ENCODE results near the gene KCNC4. TPM values are rescaled to one million over a fixed set of nuclear protein-coding genes. Genes with fewer than 3 reads are reported as not detected.
A peak's percentile ranks its signal among the peaks of the same experiment; 100 is the strongest.

Gene KCNC4
- polyA plus RNA-seq, 3 donors from 2014 or later = 0.18 to 0.48 (median 0.47) TPM

GRCh38 chr1:110237386-110238152 lies 27.5 kb downstream of the KCNC4 start:
- no peaks in the 10 kb centered on the region for H3K4me1 Mint-ChIP-seq
- H3K9me3 Mint-ChIP-seq = no peaks in the 10 kb centered on the region
- H3K4me3 Mint-ChIP-seq = no peak overlapping the region
- no peaks in the 10 kb centered on the region for H3K36me3 Mint-ChIP-seq
- DNase-seq = no peak
- no peak overlapping the region for H3K27ac Mint-ChIP-seq
- H3K27me3 Mint-ChIP-seq (ENCODE audit: low read depth in 3 of 3) = peaks cover 0 to 4% (median 2%) of the 10 kb centered on the region in 3 donors

- no peak for DNase-seq
- no peaks in the 10 kb centered on the region for H3K4me1 Mint-ChIP-seq
- peaks cover 0 to under 1% (median 0%) of the 10 kb centered on the region in 3 donors for H3K36me3 Mint-ChIP-seq
- H3K27ac Mint-ChIP-seq = no peak overlapping the region
- H3K9me3 Mint-ChIP-seq = no peaks in the 10 kb centered on the region
- no peak overlapping the region for H3K4me3 Mint-ChIP-seq
- H3K27me3 Mint-ChIP-seq (ENCODE audit: low read depth in 3 of 3) = peaks cover 0 to 5% (median 2%) of the 10 kb centered on the region in 3 donors
Measured at GRCh38 chr1:110239441-110240430, 29.6 kb downstream of the KCNC4 start.

GRCh38 chr1:110240476-110241210 lies 30.5 kb downstream of the KCNC4 start:
- H3K4me3 Mint-ChIP-seq = no peak overlapping the region

GRCh38 chr1:110241516-110241915 lies 31.4 kb downstream of the KCNC4 start:
- no peak overlapping the region for H3K27ac Mint-ChIP-seq

More at GRCh38 chr1:110240476-110241210, 30.5 kb downstream of the KCNC4 start:
- no peak for DNase-seq
- Mint-ChIP-seq H3K27ac (no peak overlapping the region), H3K27me3 (ENCODE audit: low read depth in 3 of 3) (peaks cover 0 to 5% (median 2%) of the 10 kb centered on the region in 3 donors), H3K4me1 (no peaks in the 10 kb centered on the region), H3K36me3 (peaks cover 0 to 4% (median 0%) of the 10 kb centered on the region in 3 donors), H3K9me3 (no peaks in the 10 kb centered on the region)

GRCh38 chr1:110242062-110242461 lies 31.9 kb downstream of the KCNC4 start:
- Mint-ChIP-seq H3K27ac (no peak overlapping the region), H3K4me3 (no peak overlapping the region), H3K36me3 (peaks cover 0 to 4% (median 0%) of the 10 kb centered on the region in 3 donors), H3K9me3 (no peaks in the 10 kb centered on the region), H3K27me3 (ENCODE audit: low read depth in 3 of 3) (peaks cover 0 to 5% (median 0%) of the 10 kb centered on the region in 3 donors), H3K4me1 (no peaks in the 10 kb centered on the region)
- DNase-seq = no peak

More at GRCh38 chr1:110241516-110241915, 31.4 kb downstream of the KCNC4 start:
- Mint-ChIP-seq H3K27me3 (ENCODE audit: low read depth in 3 of 3) (peaks cover 0 to 5% (median 0%) of the 10 kb centered on the region in 3 donors), H3K4me3 (no peak overlapping the region), H3K9me3 (no peaks in the 10 kb centered on the region), H3K4me1 (no peaks in the 10 kb centered on the region), H3K36me3 (peaks cover 0 to 4% (median 0%) of the 10 kb centered on the region in 3 donors)
- DNase-seq = no peak

- H3K27ac Mint-ChIP-seq = no peak overlapping the region
- peak overlapping the region in 1 of 5 donors; percentile 28 for H3K4me3 Mint-ChIP-seq
- no peaks in the 10 kb centered on the region for H3K4me1 Mint-ChIP-seq
- H3K36me3 Mint-ChIP-seq = peaks cover 0 to 4% (median 0%) of the 10 kb centered on the region in 3 donors
- H3K27me3 Mint-ChIP-seq (ENCODE audit: low read depth in 3 of 3) = peaks cover 0 to 5% (median under 1%) of the 10 kb centered on the region in 3 donors
- no peak for DNase-seq
- H3K9me3 Mint-ChIP-seq = no peaks in the 10 kb centered on the region
Measured at GRCh38 chr1:110242731-110243130, 32.6 kb downstream of the KCNC4 start.

GRCh38 chr1:110243146-110243545 lies 33.0 kb downstream of the KCNC4 start:
- Mint-ChIP-seq H3K9me3 (no peaks in the 10 kb centered on the region), H3K27ac (no peak overlapping the region), H3K4me3 (no peak overlapping the region), H3K36me3 (peaks cover 0 to 4% (median 0%) of the 10 kb centered on the region in 3 donors), H3K4me1 (no peaks in the 10 kb centered on the region), H3K27me3 (ENCODE audit: low read depth in 3 of 3) (peaks cover 0 to 5% (median 2%) of the 10 kb centered on the region in 3 donors)
- no peak for DNase-seq

- H3K27ac Mint-ChIP-seq = no peak overlapping the region
- H3K36me3 Mint-ChIP-seq = peaks cover 0 to 4% (median 0%) of the 10 kb centered on the region in 3 donors
- no peak overlapping the region for H3K4me3 Mint-ChIP-seq
- no peaks in the 10 kb centered on the region for H3K9me3 Mint-ChIP-seq
- peaks cover 0 to 5% (median 2%) of the 10 kb centered on the region in 3 donors for H3K27me3 Mint-ChIP-seq (ENCODE audit: low read depth in 3 of 3)
- DNase-seq = no peak
- H3K4me1 Mint-ChIP-seq = no peaks in the 10 kb centered on the region
Measured at GRCh38 chr1:110243574-110243973, 33.5 kb downstream of the KCNC4 start.

GRCh38 chr1:110245876-110246620 lies 35.9 kb downstream of the KCNC4 start:
- H3K4me1 Mint-ChIP-seq = no peaks in the 10 kb centered on the region
- no peak overlapping the region for H3K4me3 Mint-ChIP-seq
- no peak for DNase-seq
- peaks cover 0 to 4% (median 0%) of the 10 kb centered on the region in 3 donors for H3K36me3 Mint-ChIP-seq
- H3K27ac Mint-ChIP-seq = no peak overlapping the region
- H3K27me3 Mint-ChIP-seq (ENCODE audit: low read depth in 3 of 3) = peaks cover 0 to 2% (median 1%) of the 10 kb centered on the region in 3 donors
- no peaks in the 10 kb centered on the region for H3K9me3 Mint-ChIP-seq

GRCh38 chr1:110248746-110249145 lies 38.6 kb downstream of the KCNC4 start:
- Mint-ChIP-seq H3K4me3 (no peak overlapping the region), H3K36me3 (peaks cover 0 to 4% (median 0%) of the 10 kb centered on the region in 3 donors), H3K27me3 (ENCODE audit: low read depth in 3 of 3) (peaks cover 0 to 2% (median 0%) of the 10 kb centered on the region in 3 donors)

GRCh38 chr1:110249256-110249655 lies 39.1 kb downstream of the KCNC4 start:
- Mint-ChIP-seq H3K27ac (no peak overlapping the region), H3K36me3 (peaks cover 0 to 4% (median 0%) of the 10 kb centered on the region in 3 donors), H3K4me1 (peaks cover 16 to 18% of the 10 kb centered on the region in 2 donors), H3K4me3 (no peak overlapping the region), H3K27me3 (ENCODE audit: low read depth in 3 of 3) (peaks cover 0 to 2% (median 0%) of the 10 kb centered on the region in 3 donors), H3K9me3 (no peaks in the 10 kb centered on the region)
- DNase-seq = no peak

More at GRCh38 chr1:110248746-110249145, 38.6 kb downstream of the KCNC4 start:
- Mint-ChIP-seq H3K9me3 (no peaks in the 10 kb centered on the region), H3K27ac (no peak overlapping the region), H3K4me1 (peaks cover 13 to 15% of the 10 kb centered on the region in 2 donors)
- DNase-seq = no peak

- no peak overlapping the region for H3K27ac Mint-ChIP-seq
- peaks cover 16 to 22% of the 10 kb centered on the region in 2 donors for H3K4me1 Mint-ChIP-seq
Measured at GRCh38 chr1:110250008-110250407, 39.9 kb downstream of the KCNC4 start.

More at GRCh38 chr1:110250008-110250407, 39.9 kb downstream of the KCNC4 start:
- H3K4me3 Mint-ChIP-seq = no peak overlapping the region
- H3K36me3 Mint-ChIP-seq = no peaks in the 10 kb centered on the region
- H3K27me3 Mint-ChIP-seq (ENCODE audit: low read depth in 3 of 3) = peaks cover 0 to 4% (median 0%) of the 10 kb centered on the region in 3 donors
- no peak for DNase-seq
- H3K9me3 Mint-ChIP-seq = no peaks in the 10 kb centered on the region
